ENCODE measurements around the gene PLA2G4E.

PLA2G4E gene

DNA sequence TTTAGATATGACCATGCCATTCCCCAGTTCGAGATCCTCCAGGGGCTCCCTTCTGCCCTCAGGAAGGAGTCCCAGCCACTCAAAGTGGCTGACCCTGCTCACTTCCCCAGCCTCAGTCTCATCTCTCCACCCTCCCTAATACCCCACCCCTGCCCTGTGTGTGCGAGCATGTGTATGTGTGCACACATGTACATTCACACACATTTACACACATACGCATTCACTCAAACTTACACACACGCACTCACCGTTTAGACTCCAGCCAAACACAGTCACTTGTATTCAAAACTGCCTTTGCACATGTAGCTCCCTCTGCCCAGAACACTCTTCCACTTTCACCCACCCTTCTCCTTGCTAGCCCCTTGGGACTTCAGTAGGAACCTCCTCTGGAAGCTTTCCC lies 11.4 kb downstream of the PLA2G4E start:
- no peak overlapping the region for H3K4me3 ChIP-seq (ENCODE audit: low read depth, low read length)
- TF ChIP-seq, protein P1, sequence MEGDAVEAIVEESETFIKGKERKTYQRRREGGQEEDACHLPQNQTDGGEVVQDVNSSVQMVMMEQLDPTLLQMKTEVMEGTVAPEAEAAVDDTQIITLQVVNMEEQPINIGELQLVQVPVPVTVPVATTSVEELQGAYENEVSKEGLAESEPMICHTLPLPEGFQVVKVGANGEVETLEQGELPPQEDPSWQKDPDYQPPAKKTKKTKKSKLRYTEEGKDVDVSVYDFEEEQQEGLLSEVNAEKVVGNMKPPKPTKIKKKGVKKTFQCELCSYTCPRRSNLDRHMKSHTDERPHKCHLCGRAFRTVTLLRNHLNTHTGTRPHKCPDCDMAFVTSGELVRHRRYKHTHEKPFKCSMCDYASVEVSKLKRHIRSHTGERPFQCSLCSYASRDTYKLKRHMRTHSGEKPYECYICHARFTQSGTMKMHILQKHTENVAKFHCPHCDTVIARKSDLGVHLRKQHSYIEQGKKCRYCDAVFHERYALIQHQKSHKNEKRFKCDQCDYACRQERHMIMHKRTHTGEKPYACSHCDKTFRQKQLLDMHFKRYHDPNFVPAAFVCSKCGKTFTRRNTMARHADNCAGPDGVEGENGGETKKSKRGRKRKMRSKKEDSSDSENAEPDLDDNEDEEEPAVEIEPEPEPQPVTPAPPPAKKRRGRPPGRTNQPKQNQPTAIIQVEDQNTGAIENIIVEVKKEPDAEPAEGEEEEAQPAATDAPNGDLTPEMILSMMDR (IDR thresholded peaks at IDR 0.05; ENCODE audit: low read depth, low read length) = no peak

DNA sequence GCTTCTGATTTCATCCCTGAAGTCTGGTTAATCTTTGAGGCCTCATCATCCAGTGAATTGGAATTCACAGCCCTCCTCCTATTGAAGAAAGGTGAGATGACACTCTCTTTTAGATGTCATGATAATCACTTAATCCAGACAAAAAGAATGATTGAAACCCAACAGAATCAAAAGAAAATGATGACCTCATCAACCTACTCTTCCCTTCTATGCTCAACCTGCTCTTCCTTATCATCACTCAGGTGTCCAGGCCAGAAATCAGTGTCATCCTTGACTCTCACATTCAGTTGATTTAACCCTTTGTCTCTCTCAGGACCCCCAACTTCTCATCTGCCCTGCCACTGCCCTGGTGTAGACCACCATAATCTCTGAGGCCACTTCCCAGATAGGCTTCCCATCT lies 11.8 kb downstream of the PLA2G4E start:
- no peak overlapping the region for H3K4me3 ChIP-seq (ENCODE audit: low read depth, low read length)
- TF ChIP-seq, protein P1 (IDR thresholded peaks at IDR 0.05; ENCODE audit: low read depth, low read length) = no peak

DNA sequence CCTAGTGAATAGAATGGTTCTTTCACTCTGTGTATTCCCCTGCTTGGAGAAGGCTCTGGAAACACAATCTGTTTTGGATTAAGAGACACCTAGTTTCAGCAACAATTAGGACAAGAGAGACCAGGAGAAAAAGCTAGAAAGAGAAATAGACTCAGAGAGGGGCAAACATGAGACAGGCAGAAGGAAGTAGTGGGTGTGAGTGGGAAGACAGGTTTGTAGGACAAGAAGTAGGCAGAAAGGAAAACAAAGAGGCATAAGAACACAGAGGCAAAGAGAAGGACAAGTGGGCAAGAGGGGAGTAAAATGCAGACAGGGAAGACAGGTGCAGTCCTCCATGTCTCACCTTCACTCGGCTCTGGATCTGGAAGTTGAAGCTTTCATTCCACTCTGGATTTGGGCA lies 13.5 kb downstream of the PLA2G4E start:
- TF ChIP-seq, protein P1 (IDR thresholded peaks at IDR 0.05; ENCODE audit: low read depth, low read length) = no peak
- no peak overlapping the region for H3K4me3 ChIP-seq (ENCODE audit: low read depth, low read length)

DNA sequence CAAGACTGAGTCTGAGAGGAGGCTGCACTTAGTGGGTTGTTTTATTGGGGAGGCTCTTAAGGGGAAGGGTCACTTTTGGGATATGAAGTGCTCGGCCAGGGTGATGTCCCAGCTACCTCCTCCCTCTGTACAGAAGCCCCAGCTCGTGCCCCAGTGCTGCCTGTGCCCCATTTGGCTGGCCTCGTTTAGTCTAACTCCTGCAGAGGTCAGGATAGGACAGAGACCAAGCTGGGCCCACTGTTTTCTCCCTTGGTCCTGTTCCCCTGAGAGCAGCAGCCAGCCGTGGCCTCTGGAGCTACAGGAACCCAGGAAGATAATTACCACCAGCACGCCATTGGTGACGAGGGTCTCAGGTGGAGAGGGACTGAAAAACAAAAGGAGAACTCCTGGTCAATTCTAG lies 18.5 kb downstream of the PLA2G4E start:
- H3K4me3 ChIP-seq (ENCODE audit: low read depth, low read length) = no peak overlapping the region
- TF ChIP-seq, protein P1 (IDR thresholded peaks at IDR 0.05; ENCODE audit: low read depth, low read length) = no peak

GRCh38 chr15:42001236-42001635 lies 19.6 kb downstream of the PLA2G4E start:
- H3K4me3 ChIP-seq (ENCODE audit: low read depth, low read length) = no peak overlapping the region
- TF ChIP-seq, protein P1 (IDR thresholded peaks at IDR 0.05; ENCODE audit: low read depth, low read length) = no peak

GRCh38 chr15:41999290-42000285 lies 21.3 kb downstream of the PLA2G4E start:
- TF ChIP-seq, protein P1 (IDR thresholded peaks at IDR 0.05; ENCODE audit: low read depth, low read length) = no peak

DNA sequence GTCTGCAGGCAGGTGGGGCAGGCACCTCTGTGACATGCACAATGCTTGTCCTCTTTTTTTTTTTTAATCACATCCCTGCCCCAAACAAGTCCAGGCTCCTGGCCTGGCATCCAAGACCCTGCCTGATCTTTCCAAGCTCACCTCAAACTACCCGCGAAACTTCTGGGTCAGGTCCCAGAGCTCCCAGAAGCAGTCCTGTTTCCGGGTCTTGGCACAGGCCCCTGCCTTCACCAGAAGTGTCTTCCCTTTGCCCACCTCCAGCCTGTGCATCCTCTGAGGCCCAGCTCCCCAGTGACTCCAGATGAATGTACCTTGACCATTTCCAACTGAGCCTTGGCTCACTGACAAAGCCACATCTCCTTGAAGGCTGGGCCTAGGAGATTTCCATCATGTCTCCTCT lies 23.0 kb downstream of the PLA2G4E start:
- TF ChIP-seq, protein P1 (IDR thresholded peaks at IDR 0.05; ENCODE audit: low read depth, low read length) = no peak
- H3K4me3 ChIP-seq (ENCODE audit: low read depth, low read length) = no peak overlapping the region

More at GRCh38 chr15:41999290-42000285, 21.3 kb downstream of the PLA2G4E start:
- H3K4me3 ChIP-seq (ENCODE audit: low read depth, low read length) = no peak overlapping the region

All from WI38 (cell line).